Measurements from ENCODE around the gene OR2AT4. TPM values are rescaled to one million over a fixed set of nuclear protein-coding genes. Genes with fewer than 3 reads are reported as not detected.

The OR2AT4 gene
- total RNA-seq, 3 donors from 2014 or later (not counting 1 experiment from before 2014, with no cell fraction given), result not detected

GRCh38 chr11:75033916-75034315, 62.8 kb downstream of the OR2AT4 start:
- TF ChIP-seq CTCF (IDR thresholded peaks at IDR 0.05), result no peak
- Histone ChIP-seq H3K27me3 (ENCODE audit: control insufficient read depth, insufficient read depth, low read length) (no peaks in the 10 kb centered on the region), H3K36me3 (ENCODE audit: control insufficient read depth, insufficient read depth, low read length) (no peaks in the 10 kb centered on the region), H3K4me3 (ENCODE audit: low read length) (no peak overlapping the region), H3K4me1 (ENCODE audit: control insufficient read depth, insufficient read depth, low read length) (no peaks in the 10 kb centered on the region), H3K27ac (ENCODE audit: low read length) (no peak overlapping the region), H3K9me3 (ENCODE audit: control insufficient read depth, insufficient read depth, low read length) (no peaks in the 10 kb centered on the region)
- Mint-ChIP-seq H3K36me3 (no peaks in the 10 kb centered on the region), H3K4me1 (no peaks in the 10 kb centered on the region), H3K4me3 (no peak overlapping the region), H3K9me3 (no peaks in the 10 kb centered on the region), H3K27ac (no peak overlapping the region), H3K27me3 (ENCODE audit: low read depth in 2 of 2) (peaks cover 0 to 2% of the 10 kb centered on the region in 2 donors)
- 85% methylated on average over 3 of the region's 3 CpGs for WGBS (ENCODE audit: insufficient coverage)
- DNase-seq, result no peak
- ATAC-seq, result no peak
- intact Hi-C loops (cut with micrococcal nuclease), result no loop called here

GRCh38 chr11:75032550-75032935, 64.1 kb downstream of the OR2AT4 start:
- Mint-ChIP-seq H3K27ac (no peak overlapping the region), H3K27me3 (ENCODE audit: low read depth in 2 of 2) (peaks cover 0 to 2% of the 10 kb centered on the region in 2 donors), H3K36me3 (no peaks in the 10 kb centered on the region), H3K9me3 (no peaks in the 10 kb centered on the region), H3K4me1 (no peaks in the 10 kb centered on the region), H3K4me3 (no peak overlapping the region)
- no peak for TF ChIP-seq CTCF (IDR thresholded peaks at IDR 0.05)
- no peaks in the 10 kb centered on the region for H3K9me3 ChIP-seq (ENCODE audit: control insufficient read depth, insufficient read depth, low read length)
- no peaks in the 10 kb centered on the region for H3K27me3 ChIP-seq (ENCODE audit: control insufficient read depth, insufficient read depth, low read length)
- WGBS (ENCODE audit: insufficient coverage), result 100% methylated on average over 1 of the region's 3 CpGs
- DNase-seq (no peak), ATAC-seq (no peak)
- no peak overlapping the region for H3K4me3 ChIP-seq (ENCODE audit: low read length)
- intact Hi-C loops (cut with micrococcal nuclease), result loop anchor here (1.0 kb wide), 1 partner anchor 103 kb away; no protein-coding TSS in a partner anchor
- H3K4me1 ChIP-seq (ENCODE audit: control insufficient read depth, insufficient read depth, low read length), result no peaks in the 10 kb centered on the region
- no peaks in the 10 kb centered on the region for H3K36me3 ChIP-seq (ENCODE audit: control insufficient read depth, insufficient read depth, low read length)
- H3K27ac ChIP-seq (ENCODE audit: low read length), result no peak overlapping the region

- ATAC-seq, result peak in 2 of 3 donors; percentile 38 to 61
- Histone ChIP-seq H3K36me3 (ENCODE audit: control insufficient read depth, insufficient read depth, low read length) (no peaks in the 10 kb centered on the region), H3K9me3 (ENCODE audit: control insufficient read depth, insufficient read depth, low read length) (no peaks in the 10 kb centered on the region), H3K27ac (ENCODE audit: low read length) (no peak overlapping the region), H3K4me1 (ENCODE audit: control insufficient read depth, insufficient read depth, low read length) (no peaks in the 10 kb centered on the region), H3K4me3 (ENCODE audit: low read length) (no peak overlapping the region), H3K27me3 (ENCODE audit: control insufficient read depth, insufficient read depth, low read length) (no peaks in the 10 kb centered on the region)
- no peaks in the 10 kb centered on the region for H3K9me3 Mint-ChIP-seq
- DNase-seq, result peak; percentile 44 to 66
- H3K4me1 Mint-ChIP-seq, result no peaks in the 10 kb centered on the region
- intact Hi-C loops (cut with micrococcal nuclease), result loop anchor here (1.0 kb wide), 1 partner anchor 103 kb away; no protein-coding TSS in a partner anchor
- WGBS (ENCODE audit: insufficient coverage), result 91% methylated on average over 6 of the region's 8 CpGs
- H3K4me3 Mint-ChIP-seq, result no peak overlapping the region
- no peaks in the 10 kb centered on the region for H3K36me3 Mint-ChIP-seq
- peaks cover 0 to 2% of the 10 kb centered on the region in 2 donors for H3K27me3 Mint-ChIP-seq (ENCODE audit: low read depth in 2 of 2)
- no peak overlapping the region for H3K27ac Mint-ChIP-seq
- peak; percentile 61 for TF ChIP-seq CTCF (IDR thresholded peaks at IDR 0.05)
These were observed 64.7 kb downstream of the OR2AT4 start for GRCh38 chr11:75031771-75032549.

Other genes starting within 250 kb of the OR2AT4 start
- gene XRRA1, start 147.8 kb downstream of the OR2AT4 start, total RNA-seq, result 10 to 100 TPM; 12.7 to 14.3 (median 14.3) TPM
- gene SPCS2, start 147.6 kb downstream of the OR2AT4 start, total RNA-seq, result 100 to 1,000 TPM in 2 of 3 donors, 10 to 100 TPM in 1; 76.9 to 117 (median 106) TPM
- gene NEU3, start 107.9 kb downstream of the OR2AT4 start, total RNA-seq, result 10 to 100 TPM; 16.9 to 24.3 (median 17.5) TPM
- not detected for gene SLCO2B1, start 54.2 kb upstream of the OR2AT4 start, total RNA-seq
- under 1 TPM; 0.34 to 0.75 (median 0.45) TPM for gene TPBGL, start 143.9 kb upstream of the OR2AT4 start, total RNA-seq